HepG2 (cell line): ENCODE data around the gene TEX261. TPM values are rescaled to one million over a fixed set of nuclear protein-coding genes. Genes with fewer than 3 reads are reported as not detected.
A peak's percentile ranks its signal among the peaks of the same experiment; 100 is the strongest.

ENCODE experiments used
- ATAC-seq: fragments of 200-7000 bp; cut with Tn5 transposase; 3 replicates; pipeline ENCODE4 v1.9.1; 2020; ENCODE audit warnings: mild to moderate bottlenecking, moderate library complexity
- BruUV-seq: library from RNA; stranded (reverse); fragments of 400-500 nt; replicated peaks from 2 replicates; lab custom pipeline; 2021; lab: Mats Ljungman, UMichigan
- CTCF ChIA-PET: fragments of 300-600 bp; formaldehyde crosslinking; extraction: SDS; loops from one replicate; lab custom pipeline; 2021; ENCODE audit warnings: low total read pairs, inconsistent platforms, low intra/inter-chr PET ratio; lab: Yijun Ruan, JAX
- POLR2A ChIA-PET: fragments of 350-600 bp; sonication (Branson Sonifier 250); formaldehyde crosslinking; loops from one replicate; lab custom pipeline; 2020; ENCODE audit warnings: antibody characterized with exemption, inconsistent platforms; lab: Yijun Ruan, JAX
- DNase-seq: peaks from one replicate; pipeline ENCODE4 v3.0.0-alpha.2; 2015; ENCODE audit warnings: low spot score
- FAIRE-seq: peaks from 3 replicates; lab custom pipeline; 2011; peaks lifted over from hg19 to GRCh38; lab: Jason Lieb, UNC
- H2AFZ ChIP-seq: one replicate; pipeline ENCODE4 v1.6.1; 2011; ENCODE audit warnings: low read length, inconsistent platforms
- H3K27ac ChIP-seq: fragments of 300-600 bp; 3 replicates; pipeline ENCODE4 v1.8.0; 2011; ENCODE audit warnings: mixed run types, mild to moderate bottlenecking, mixed read lengths, low read length, inconsistent platforms; ENCODE audit not compliant: insufficient read depth; ENCODE audit errors: extremely low read length
- H3K27me3 ChIP-seq, 2 experiments: fragments of 200-600 bp in 1 of 2; 2 replicates in 1 of 2; 3 replicates in 1 of 2; pipeline versions ENCODE4 v1.6.0 to v1.8.0; 2011; ENCODE audit warnings: low read length in 2 of 2, mild to moderate bottlenecking in 2 of 2, moderate library complexity in 2 of 2, inconsistent platforms in 1 of 2; ENCODE audit not compliant: insufficient read depth in 2 of 2, control insufficient read depth in 1 of 2
- H3K36me3 ChIP-seq, 2 experiments: fragments of 200-600 bp in 1 of 2; replicated peaks in 1 of 2; 2 replicates in 1 of 2; 3 replicates in 1 of 2; pipeline versions ENCODE4 v1.5.1 to v1.8.0; 2011; ENCODE audit warnings: low read length in 2 of 2, inconsistent platforms in 1 of 2; ENCODE audit not compliant: insufficient read depth in 2 of 2, control insufficient read depth in 1 of 2
- H3K4me1 ChIP-seq: 2 replicates; pipeline ENCODE4 v1.5.1; 2012; ENCODE audit warnings: low read length, inconsistent platforms; ENCODE audit not compliant: insufficient read depth
- H3K4me2 ChIP-seq: 2 replicates; pipeline ENCODE4 v1.6.0; 2011; ENCODE audit warnings: low read depth, low read length, inconsistent platforms
- H3K4me3 ChIP-seq, 3 experiments: fragments of 200-600 bp in 1 of 3; sonication (generic), shearing (Covaris generic) in 1 of 3; replicated peaks in 1 of 3; 2 replicates each; pipeline ENCODE4 v1.5.1; 2011 to 2016; ENCODE audit warnings: low read length in 3 of 3, inconsistent platforms in 2 of 3, low read depth in 2 of 3, mild to moderate bottlenecking in 2 of 3, control low read depth in 1 of 3, mixed read lengths in 1 of 3; ENCODE audit not compliant: insufficient read depth in 1 of 3
- H3K79me2 ChIP-seq: one replicate; pipeline ENCODE4 v1.6.1; 2011; ENCODE audit warnings: low read length, inconsistent platforms; ENCODE audit not compliant: insufficient read depth
- H3K9ac ChIP-seq: 2 replicates; pipeline ENCODE4 v1.6.0; 2011; ENCODE audit warnings: mild to moderate bottlenecking, low read depth, low read length, inconsistent platforms; ENCODE audit not compliant: insufficient read depth
- H3K9me3 ChIP-seq: 2 replicates; pipeline ENCODE4 v1.5.1; 2012; ENCODE audit warnings: mild to moderate bottlenecking, low read length
- H4K20me1 ChIP-seq: 2 replicates; pipeline ENCODE4 v1.6.0; 2011; ENCODE audit warnings: inconsistent platforms, mild to moderate bottlenecking, low read length, moderate library complexity; ENCODE audit not compliant: insufficient read depth
- CREB1 ChIP-seq, 2 experiments: fragments of 450-650 bp in 1 of 2; IDR thresholded peaks; 2 replicates each; pipeline ENCODE4 v1.6.1; 2016 to 2017; ENCODE audit warnings: control low read depth in 1 of 2, mild to moderate bottlenecking in 1 of 2, missing compliant biosample characterization in 1 of 2, missing genetic modification characterization in 1 of 2
- ERF ChIP-seq: IDR thresholded peaks from 2 replicates; pipeline ENCODE4 v1.6.1; 2018; ENCODE audit warnings: missing biosample characterization, missing genetic modification reagents
- FOSL2 ChIP-seq: sonication (generic); formaldehyde crosslinking; IDR thresholded peaks from 2 replicates; pipeline ENCODE4 v1.4.0; 2020; ENCODE audit warnings: missing genetic modification reagents
- GATAD2A ChIP-seq: IDR thresholded peaks from 2 replicates; pipeline ENCODE4 v1.6.1; 2016
- HMGXB4 ChIP-seq, 2 experiments: sonication (generic) in 1 of 2; formaldehyde crosslinking in 1 of 2; IDR thresholded peaks; 2 replicates each; pipeline versions ENCODE4 v1.4.0 to v1.6.1; 2018 to 2020; ENCODE audit warnings: missing genetic modification reagents in 2 of 2, borderline replicate concordance in 1 of 2, low read depth in 1 of 2, mild to moderate bottlenecking in 1 of 2, missing biosample characterization in 1 of 2
- KDM3A ChIP-seq: IDR thresholded peaks from 2 replicates; pipeline ENCODE4 v1.6.1; 2018; ENCODE audit warnings: low read depth, missing compliant biosample characterization
- MYNN ChIP-seq: sonication (generic); formaldehyde crosslinking; IDR thresholded peaks from 2 replicates; pipeline ENCODE4 v1.4.0; 2020; ENCODE audit warnings: mild to moderate bottlenecking, low read depth, missing genetic modification reagents
- NAIF1 ChIP-seq: sonication (generic); formaldehyde crosslinking; IDR thresholded peaks from 2 replicates; pipeline ENCODE4 v1.5.0; 2020; ENCODE audit warnings: mild to moderate bottlenecking, missing genetic modification reagents, borderline replicate concordance
- NFE2 ChIP-seq: sonication (generic); formaldehyde crosslinking; IDR thresholded peaks from 2 replicates; pipeline ENCODE4 v1.4.0; 2020; ENCODE audit warnings: missing genetic modification reagents
- TEAD3 ChIP-seq: optimal IDR thresholded peaks from 2 replicates; pipeline ENCODE3; 2016; ENCODE audit warnings: borderline replicate concordance
- ZBTB25 ChIP-seq: IDR thresholded peaks from 2 replicates; pipeline ENCODE4 v1.6.1; 2018; ENCODE audit warnings: missing genetic modification reagents
- ZBTB7B ChIP-seq: sonication (generic); formaldehyde crosslinking; IDR thresholded peaks from 2 replicates; pipeline ENCODE4 v1.4.0; 2020; ENCODE audit warnings: missing genetic modification reagents
- ZKSCAN1 ChIP-seq: fragments of 150-350 bp; IDR thresholded peaks from 2 replicates; pipeline ENCODE4 v1.6.1; 2014; ENCODE audit warnings: low read length
- ZNF225 ChIP-seq: sonication (generic); formaldehyde crosslinking; IDR thresholded peaks from 2 replicates; pipeline ENCODE4 v1.4.0; 2020; ENCODE audit warnings: mild to moderate bottlenecking, missing genetic modification reagents
- ZNF484 ChIP-seq: sonication (generic); formaldehyde crosslinking; IDR thresholded peaks from 2 replicates; pipeline ENCODE4 v1.5.1; 2020; ENCODE audit warnings: mild to moderate bottlenecking, low read depth, missing genetic modification reagents, borderline replicate concordance
- WGBS: methylation state at CpG from one replicate; pipeline ENCODE4 v1.1.6; 2017; ENCODE audit warnings: low lambda C conversion rate; 5-methylcytosine and 5-hydroxymethylcytosine counted together
- in situ Hi-C: cut with HindIII; loops from 2 replicates; pipeline ENCODE4 v1.10.0; 2017; ENCODE audit warnings: low pct_unique_long_range_greater_than_20kb; ENCODE audit not compliant: extremely low pct_ligation_motif_present
- intact Hi-C: fragments of 100-400 bp; cut with micrococcal nuclease; formaldehyde crosslinking; loops from one replicate; pipeline ENCODE4 v1.10.0; 2022; ENCODE audit not compliant: unreplicated experiment
- polyA plus RNA-seq, 8 experiments: library from polyadenylated mRNA; depleted of rRNA in 3 of 8; stranded (reverse) in 7 of 8; unstranded in 1 of 8; fragments of >200 nt; fragmentation: Illumina TruSeq in 4 of 8; extraction: Trizol in 4 of 8; gene quantifications; 2 replicates each; pipeline versions ENCODE4 v1.2.1 to v1.2.3, GENCODE V29; 2011 to 2016; ENCODE audit warnings: low read depth in 4 of 8, missing spikeins in 1 of 8, mixed read lengths in 1 of 8; ENCODE audit not compliant: insufficient read depth in 1 of 8
- total RNA-seq, 5 experiments: library from RNA; depleted of rRNA; stranded (reverse); fragments of >200 nt; fragmentation: Illumina TruSeq; extraction: Trizol; gene quantifications; 2 replicates each; pipeline ENCODE4 v1.2.3, GENCODE V29; 2016; ENCODE audit warnings: low read depth in 1 of 5

Gene TEX261
- total and polyA plus RNA-seq, 2 of the 13 experiments (the other 11 are each of a cell fraction or from before 2014, with no cell fraction given) = 43.8 to 78.7 TPM

GRCh38 chr2:70947556-70948184 is 47.0 kb downstream of the TEX261 start (continued):
- TF ChIP-seq TEAD3 (CRISPR knock-in tag) = peak; percentile 29
- TF ChIP-seq ZNF225 = no peak
- no peak for TF ChIP-seq ZKSCAN1
- no peak for TF ChIP-seq HMGXB4 (CRISPR knock-in tag; IDR thresholded peaks at IDR 0.05; ENCODE audit: borderline replicate concordance in 1 of 2, low read depth in 1 of 2)
- no peak for TF ChIP-seq NAIF1
- TF ChIP-seq MYNN = 0 out of 2 replicates have a peak, but pooled peaks have one; percentile 12
- no peak for TF ChIP-seq ZNF484 (CRISPR knock-in tag)
- peak; percentile 45; the same call in 1 of the 2 replicates for TF ChIP-seq FOSL2 (CRISPR knock-in tag)

GRCh38 chr2:70946832-70947442 is 47.7 kb downstream of the TEX261 start:
- in situ Hi-C loops (loop anchor here (5.0 kb wide), 2 partner anchors 75 to 155 kb away; partner anchors contain the start of gene FIGLA), intact Hi-C loops (loop anchor here (1.0 to 2.0 kb wide), 2 partner anchors 26 to 158 kb away; no protein-coding TSS in a partner anchor)
- Histone ChIP-seq H3K4me2 (peak overlapping the region; percentile 85; the same call in 1 of the 2 replicates), H3K4me1 (peaks cover 38% of the 10 kb centered on the region), H3K79me2 (no peaks in the 10 kb centered on the region), H4K20me1 (no peaks in the 10 kb centered on the region), H2AFZ (no peak overlapping the region), H3K9ac (no peak overlapping the region), H3K4me3 (no peak overlapping the region), H3K36me3 (no peaks in the 10 kb centered on the region), H3K27ac (no peak overlapping the region), H3K9me3 (no peaks in the 10 kb centered on the region), H3K27me3 (peaks cover 0 to 17% of the 10 kb centered on the region in 2 experiments; a peak in 3 of 5 replicates)
- ATAC-seq = peak; percentile 39; the same call in 2 of the 3 replicates
- CTCF ChIA-PET = interaction anchor here (2.0 to 4.9 kb wide), 5 partner anchors 25 to 157 kb away, joined by 5 to 93 read pairs (median 17); partner anchors contain the start of gene FIGLA
- DNase-seq = peak; percentile 67
- FAIRE-seq = peak; percentile 89
- 31% methylated on average over 8 of the region's 8 CpGs for WGBS
- POLR2A ChIA-PET = interaction anchor here (1.4 kb wide), 1 partner anchor 30 kb away, joined by 3 read pairs; no protein-coding TSS in a partner anchor
- BruUV-seq = no TSS peak
- TF ChIP-seq NFE2 (no peak), GATAD2A (CRISPR knock-in tag) (0 out of 2 replicates have a peak, but pooled peaks have one; percentile 24), ZBTB25 (CRISPR knock-in tag) (0 out of 2 replicates have a peak, but pooled peaks have one; percentile 45), ZBTB7B (CRISPR knock-in tag) (no peak), KDM3A (0 out of 2 replicates have a peak, but pooled peaks have one; percentile 46), ERF (0 out of 2 replicates have a peak, but pooled peaks have one; percentile 25), CREB1 (IDR thresholded peaks at IDR 0.05) (no peak), CREB1 (CRISPR knock-in tag; IDR thresholded peaks at IDR 0.05) (no peak), HMGXB4 (CRISPR knock-in tag; IDR thresholded peaks at IDR 0.05; ENCODE audit: borderline replicate concordance in 1 of 2, low read depth in 1 of 2) (0 out of 4 replicates have a peak, but pooled peaks of 1 of the 2 experiments have one; percentile 37)
